Esophagus squamous epithelium (tissue), 4 donors: ENCODE data around the gene DUOXA1.
"Not testable (repeated sequence)": the region's sequence is repeated elsewhere in the genome, so short reads cannot be mapped to it uniquely, and the experiment has no call there.

ENCODE experiments used
- POLR2A ChIP-seq, 4 donors: fragments of 450-650 bp; IDR thresholded peaks; one replicate each; pipeline ENCODE4 v1.6.1; 2017; ENCODE audit warnings: antibody characterized with exemption in 4 of 4, mild to moderate bottlenecking in 4 of 4, moderate library complexity in 3 of 4
- TF ChIP-seq, protein P1 (sequence below), 6 experiments: fragments of 450-650 bp in 4 of 6; fragments of 200-600 bp in 2 of 6; sonication (generic) in 2 of 6; IDR thresholded peaks; one replicate each; pipeline ENCODE4 v1.5.1; 2016 to 2019; ENCODE audit warnings: antibody characterized with exemption in 6 of 6, mild to moderate bottlenecking in 4 of 6, moderate library complexity in 4 of 6

DNA sequence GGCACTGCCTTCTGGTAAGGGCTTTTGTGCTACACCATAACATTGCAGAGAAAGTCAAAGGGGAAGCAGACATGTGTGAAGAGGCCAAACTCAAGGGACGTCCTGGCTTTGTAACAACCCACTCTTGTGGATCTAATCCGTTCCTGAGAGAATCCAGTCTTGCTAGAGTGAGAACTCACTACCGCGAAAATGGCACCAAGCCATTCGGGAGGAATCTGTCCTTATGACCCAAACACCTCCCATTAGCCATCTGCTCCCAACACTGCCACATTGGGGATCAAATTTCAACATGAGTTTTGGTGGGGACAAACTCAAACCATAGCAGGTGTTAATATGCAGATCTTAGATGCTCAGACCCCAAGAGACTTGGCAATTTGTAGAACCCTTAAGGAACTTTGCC, 50.5 kb downstream of the DUOXA1 start:
- TF ChIP-seq, protein P1, sequence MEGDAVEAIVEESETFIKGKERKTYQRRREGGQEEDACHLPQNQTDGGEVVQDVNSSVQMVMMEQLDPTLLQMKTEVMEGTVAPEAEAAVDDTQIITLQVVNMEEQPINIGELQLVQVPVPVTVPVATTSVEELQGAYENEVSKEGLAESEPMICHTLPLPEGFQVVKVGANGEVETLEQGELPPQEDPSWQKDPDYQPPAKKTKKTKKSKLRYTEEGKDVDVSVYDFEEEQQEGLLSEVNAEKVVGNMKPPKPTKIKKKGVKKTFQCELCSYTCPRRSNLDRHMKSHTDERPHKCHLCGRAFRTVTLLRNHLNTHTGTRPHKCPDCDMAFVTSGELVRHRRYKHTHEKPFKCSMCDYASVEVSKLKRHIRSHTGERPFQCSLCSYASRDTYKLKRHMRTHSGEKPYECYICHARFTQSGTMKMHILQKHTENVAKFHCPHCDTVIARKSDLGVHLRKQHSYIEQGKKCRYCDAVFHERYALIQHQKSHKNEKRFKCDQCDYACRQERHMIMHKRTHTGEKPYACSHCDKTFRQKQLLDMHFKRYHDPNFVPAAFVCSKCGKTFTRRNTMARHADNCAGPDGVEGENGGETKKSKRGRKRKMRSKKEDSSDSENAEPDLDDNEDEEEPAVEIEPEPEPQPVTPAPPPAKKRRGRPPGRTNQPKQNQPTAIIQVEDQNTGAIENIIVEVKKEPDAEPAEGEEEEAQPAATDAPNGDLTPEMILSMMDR (IDR thresholded peaks at IDR 0.05): not testable (repeated sequence)
- TF ChIP-seq POLR2A (IDR thresholded peaks at IDR 0.05): not testable (repeated sequence)
